Measurements from ENCODE around the gene CABLES2. TPM values are rescaled to one million over a fixed set of nuclear protein-coding genes. Genes with fewer than 3 reads are reported as not detected.

The CABLES2 gene
- total RNA-seq, 4 donors from 2014 or later, result 1.1 to 2.4 (median 1.7) TPM

DNA sequence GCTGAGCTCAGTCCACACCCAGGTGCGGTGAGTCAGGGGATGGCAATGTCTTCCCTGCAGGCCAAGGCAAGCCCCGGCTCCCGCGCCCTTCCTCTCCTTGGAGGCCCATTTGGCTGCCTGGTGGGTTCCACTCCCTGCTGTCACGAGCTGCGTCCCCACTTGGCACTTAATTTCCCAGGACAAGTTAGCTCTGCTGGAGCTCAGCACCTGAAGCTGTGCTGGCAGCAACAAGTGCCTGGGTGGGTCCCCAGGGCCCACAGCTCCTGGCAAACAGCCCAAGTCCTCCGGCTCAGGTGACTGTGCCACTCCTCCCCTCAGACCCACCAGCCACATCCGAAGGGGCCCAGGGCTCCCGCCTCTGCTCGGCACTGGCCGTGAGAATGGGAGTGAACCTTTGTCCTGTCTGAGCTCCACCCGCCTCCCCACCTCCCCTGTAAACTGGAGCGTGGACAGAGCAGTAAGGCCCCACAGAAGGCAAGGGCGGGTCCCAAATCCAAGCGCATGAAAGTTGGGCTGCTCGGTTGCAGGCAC lies 56.9 kb downstream of the CABLES2 start:
- TF ChIP-seq, protein P1, sequence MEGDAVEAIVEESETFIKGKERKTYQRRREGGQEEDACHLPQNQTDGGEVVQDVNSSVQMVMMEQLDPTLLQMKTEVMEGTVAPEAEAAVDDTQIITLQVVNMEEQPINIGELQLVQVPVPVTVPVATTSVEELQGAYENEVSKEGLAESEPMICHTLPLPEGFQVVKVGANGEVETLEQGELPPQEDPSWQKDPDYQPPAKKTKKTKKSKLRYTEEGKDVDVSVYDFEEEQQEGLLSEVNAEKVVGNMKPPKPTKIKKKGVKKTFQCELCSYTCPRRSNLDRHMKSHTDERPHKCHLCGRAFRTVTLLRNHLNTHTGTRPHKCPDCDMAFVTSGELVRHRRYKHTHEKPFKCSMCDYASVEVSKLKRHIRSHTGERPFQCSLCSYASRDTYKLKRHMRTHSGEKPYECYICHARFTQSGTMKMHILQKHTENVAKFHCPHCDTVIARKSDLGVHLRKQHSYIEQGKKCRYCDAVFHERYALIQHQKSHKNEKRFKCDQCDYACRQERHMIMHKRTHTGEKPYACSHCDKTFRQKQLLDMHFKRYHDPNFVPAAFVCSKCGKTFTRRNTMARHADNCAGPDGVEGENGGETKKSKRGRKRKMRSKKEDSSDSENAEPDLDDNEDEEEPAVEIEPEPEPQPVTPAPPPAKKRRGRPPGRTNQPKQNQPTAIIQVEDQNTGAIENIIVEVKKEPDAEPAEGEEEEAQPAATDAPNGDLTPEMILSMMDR (IDR thresholded peaks at IDR 0.05; ENCODE audit: low read depth), result no peak

DNA sequence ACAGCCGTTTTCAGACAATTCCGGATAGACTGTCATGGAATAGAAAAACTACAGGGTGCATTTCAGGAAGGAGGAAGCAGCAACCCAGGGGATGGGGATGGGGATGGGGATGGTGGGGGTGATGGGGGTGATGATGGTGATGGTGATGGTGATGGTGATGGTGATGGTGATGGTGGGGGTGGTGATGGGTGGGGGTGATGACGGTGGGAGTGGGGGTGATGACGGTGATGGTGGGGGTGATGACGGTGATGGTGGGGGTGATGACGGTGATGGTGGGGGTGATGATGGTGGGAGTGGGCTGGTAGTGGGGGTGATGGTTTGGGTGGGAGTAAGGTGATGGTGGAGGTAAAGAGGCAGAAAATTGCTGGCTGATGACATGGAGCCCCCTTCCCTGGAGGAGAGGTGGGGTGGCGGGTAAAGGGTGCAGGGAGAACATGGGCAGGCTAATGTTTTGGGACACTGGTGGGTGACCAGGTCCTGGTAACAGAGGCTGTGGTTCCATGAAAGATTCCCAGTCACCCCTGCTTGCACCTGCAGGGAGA lies 57.5 kb downstream of the CABLES2 start:
- TF ChIP-seq, protein P1 (IDR thresholded peaks at IDR 0.05; ENCODE audit: low read depth), result no peak

DNA sequence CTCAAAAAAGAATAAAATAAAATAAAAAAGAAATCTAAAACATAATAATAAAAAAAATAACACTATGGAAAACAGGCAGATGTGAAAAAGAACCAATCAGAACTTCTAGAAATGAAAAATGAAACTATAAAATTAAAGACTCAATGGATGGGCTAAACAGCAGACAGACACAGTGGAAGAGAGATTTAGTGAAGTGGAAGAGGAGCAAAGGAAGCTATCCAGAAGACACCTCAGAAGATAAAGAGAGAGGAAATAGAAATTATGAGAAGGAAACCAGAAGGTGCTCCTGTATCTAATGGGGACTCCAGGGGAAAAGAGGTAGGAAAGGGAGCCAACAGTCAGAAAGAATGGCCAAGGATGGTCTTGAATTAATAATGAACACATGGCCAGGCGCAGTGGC lies 58.5 kb downstream of the CABLES2 start:
- TF ChIP-seq, protein P1 (IDR thresholded peaks at IDR 0.05; ENCODE audit: low read depth), result no peak

DNA sequence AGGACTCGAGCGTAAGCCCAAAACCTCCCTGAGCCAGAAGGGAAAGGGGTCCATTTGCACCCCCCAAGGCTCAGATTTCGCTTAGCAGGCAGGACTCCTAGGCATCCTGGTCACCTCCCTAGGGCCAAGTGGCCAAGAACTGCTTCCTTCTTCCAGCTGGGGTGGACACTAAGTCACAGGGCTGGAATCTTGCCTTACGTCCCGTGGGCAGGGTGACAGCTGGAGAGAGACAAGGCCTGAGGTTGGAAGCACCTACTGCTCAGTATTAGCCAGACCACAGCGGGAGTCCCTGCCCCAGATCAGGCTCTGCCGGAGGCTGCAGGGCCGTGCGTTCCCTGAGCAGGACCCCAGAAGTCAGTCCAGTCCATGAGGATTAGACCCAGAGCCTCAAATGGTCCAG lies 59.6 kb downstream of the CABLES2 start:
- TF ChIP-seq, protein P1 (IDR thresholded peaks at IDR 0.05; ENCODE audit: low read depth), result no peak

DNA sequence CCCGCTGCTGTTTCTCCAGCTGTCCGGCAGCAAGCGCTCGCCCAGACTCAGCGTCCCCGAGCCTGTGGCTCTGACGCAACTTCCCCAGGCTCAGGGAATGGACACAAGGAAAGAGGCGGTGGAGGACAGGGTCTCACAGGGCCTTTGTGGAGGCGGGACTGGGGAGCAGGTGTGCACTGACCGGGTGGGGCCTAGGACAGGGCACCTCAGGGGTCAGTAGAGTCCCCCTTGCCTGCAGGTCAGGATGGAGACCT lies 60.0 kb downstream of the CABLES2 start:
- TF ChIP-seq, protein P1 (IDR thresholded peaks at IDR 0.05; ENCODE audit: low read depth), result no peak

DNA sequence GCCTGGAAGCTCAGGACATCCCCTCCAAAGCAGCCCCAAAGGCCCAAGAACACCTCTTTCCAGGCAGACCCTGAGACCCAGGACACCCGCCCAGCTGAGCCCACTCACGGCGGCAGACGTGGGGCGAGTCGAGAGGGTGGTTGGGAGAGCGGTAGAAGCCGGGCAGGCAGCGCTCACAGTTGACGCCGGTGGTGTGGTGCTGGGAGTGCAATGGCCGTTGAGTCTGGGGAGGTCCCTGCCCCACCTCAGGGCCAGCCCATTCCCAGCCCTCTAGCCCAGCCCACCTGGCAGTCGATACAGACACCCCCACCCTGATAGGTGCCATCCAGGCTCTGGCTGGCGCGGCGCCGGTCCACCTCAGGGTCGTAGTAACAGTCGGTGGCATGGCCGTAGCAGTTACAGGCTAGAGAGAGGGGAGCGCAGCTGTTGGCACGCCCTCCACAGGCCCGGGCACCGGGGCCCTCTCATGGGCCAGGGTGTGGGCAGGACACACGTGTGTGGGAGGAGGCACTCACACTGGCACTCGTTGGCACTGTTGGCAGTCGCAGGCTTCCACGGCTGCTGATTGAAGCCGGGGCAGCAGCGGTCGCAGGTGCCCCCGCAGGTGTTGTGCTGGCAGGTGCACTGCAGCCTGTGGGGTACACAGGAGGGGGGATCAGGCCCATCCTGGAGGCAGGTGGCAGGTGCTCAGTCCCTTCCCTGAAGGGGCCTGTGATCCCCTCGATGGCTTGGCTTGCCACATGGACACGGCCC lies 60.5 kb downstream of the CABLES2 start:
- TF ChIP-seq, protein P1 (IDR thresholded peaks at IDR 0.05; ENCODE audit: low read depth), result no peak

DNA sequence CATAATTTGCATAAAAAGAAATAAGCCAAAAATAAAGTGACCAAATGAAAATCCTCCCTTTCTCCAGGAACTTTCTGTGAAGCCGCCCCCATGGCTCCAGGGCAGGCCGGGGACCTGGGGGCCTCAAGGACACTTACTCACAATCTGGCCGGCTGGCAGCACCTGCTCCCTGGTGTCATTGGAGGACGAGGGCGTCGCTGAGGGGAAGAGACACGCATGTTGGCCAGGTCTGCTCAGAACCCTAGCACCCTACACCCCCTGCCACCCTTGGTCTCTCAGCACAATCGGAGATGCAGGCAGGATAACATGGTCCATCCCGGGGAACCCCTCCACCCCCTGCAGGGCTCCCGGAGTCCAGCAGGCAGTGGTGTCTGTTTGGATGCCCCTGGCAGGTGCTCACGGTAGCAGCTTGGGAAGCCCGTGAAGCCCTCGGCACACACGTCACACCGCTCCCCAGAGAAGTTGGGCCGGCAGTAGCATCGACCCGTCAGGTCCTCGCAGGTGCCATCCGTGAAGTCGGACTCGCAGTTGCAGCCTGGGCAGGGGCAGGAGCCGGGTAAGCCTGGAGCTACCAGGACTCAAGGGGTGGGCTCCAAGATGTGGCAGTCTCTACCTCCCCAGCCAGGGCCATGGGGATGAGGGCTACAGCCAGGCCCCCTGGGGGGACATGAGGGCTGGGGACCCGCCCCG lies 61.3 kb downstream of the CABLES2 start:
- TF ChIP-seq, protein P1 (IDR thresholded peaks at IDR 0.05; ENCODE audit: low read depth), result no peak

All from subcutaneous adipose tissue (tissue), 4 donors.